ENCODE data around the gene CELA3B.
"Not testable (repeated sequence)": the region's sequence is repeated elsewhere in the genome, so short reads cannot be mapped to it uniquely, and the experiment has no call there.

Gene CELA3B

GRCh38 chr1:21976703-21977239 lies at the start of gene CELA3B:
CELA3B (plus strand) TSS chr1:21977022; CDS start chr1:21977040, 18 bp downstream.
- DNase-seq (ENCODE audit: low spot score); in situ Hi-C loops (cut with MboI; ENCODE audit: low sequenced_read_pairs, unreplicated experiment): not testable (repeated sequence)

GRCh38 chr1:21927533-21928237 lies 49.1 kb upstream of the CELA3B start:
- no peak for TF ChIP-seq CTCF (IDR thresholded peaks at IDR 0.05; ENCODE audit: borderline replicate concordance, control extremely low read depth, extremely low read depth, insufficient read depth, missing control alignments)
- in situ Hi-C loops (cut with MboI; ENCODE audit: low sequenced_read_pairs, unreplicated experiment): no loop called here
- DNase-seq (ENCODE audit: low spot score): no peak

- DNase-seq (ENCODE audit: low spot score): no peak
- in situ Hi-C loops (cut with MboI; ENCODE audit: low sequenced_read_pairs, unreplicated experiment): no loop called here
- TF ChIP-seq CTCF (IDR thresholded peaks at IDR 0.05; ENCODE audit: borderline replicate concordance, control extremely low read depth, extremely low read depth, insufficient read depth, missing control alignments): no peak
Measured at GRCh38 chr1:21930080-21930571, 46.7 kb upstream of the CELA3B start.

- in situ Hi-C loops (cut with MboI; ENCODE audit: low sequenced_read_pairs, unreplicated experiment): no loop called here
- no peak for DNase-seq (ENCODE audit: low spot score)
- TF ChIP-seq CTCF (IDR thresholded peaks at IDR 0.05; ENCODE audit: borderline replicate concordance, control extremely low read depth, extremely low read depth, insufficient read depth, missing control alignments): no peak
Measured at GRCh38 chr1:21930629-21931170, 46.1 kb upstream of the CELA3B start.

- in situ Hi-C loops (cut with MboI; ENCODE audit: low sequenced_read_pairs, unreplicated experiment): no loop called here
Measured at GRCh38 chr1:21931171-21932093, 45.4 kb upstream of the CELA3B start.

GRCh38 chr1:21932127-21932526 lies 44.7 kb upstream of the CELA3B start:
- in situ Hi-C loops (cut with MboI; ENCODE audit: low sequenced_read_pairs, unreplicated experiment): no loop called here
- DNase-seq (ENCODE audit: low spot score): no peak
- no peak for TF ChIP-seq CTCF (IDR thresholded peaks at IDR 0.05; ENCODE audit: borderline replicate concordance, control extremely low read depth, extremely low read depth, insufficient read depth, missing control alignments)

More at GRCh38 chr1:21931171-21932093, 45.4 kb upstream of the CELA3B start:
- DNase-seq (ENCODE audit: low spot score): no peak
- TF ChIP-seq CTCF (IDR thresholded peaks at IDR 0.05; ENCODE audit: borderline replicate concordance, control extremely low read depth, extremely low read depth, insufficient read depth, missing control alignments): no peak

Measured in GM13976 (cell line).